GM12878 (cell line): ENCODE data around the gene ARID3A. TPM values are rescaled to one million over a fixed set of nuclear protein-coding genes. Genes with fewer than 3 reads are reported as not detected.
A peak's percentile ranks its signal among the peaks of the same experiment; 100 is the strongest.

Experiments used
- ASH2L ChIP-seq: fragments of 300-600, 200-600 bp; sonication (generic); IDR thresholded peaks from 2 replicates; pipeline ENCODE4 v1.6.1; 2017; ENCODE audit warnings: low read depth, mild to moderate bottlenecking, borderline replicate concordance
- BACH1 ChIP-seq: fragments of 450-650 bp; IDR thresholded peaks from 2 replicates; pipeline ENCODE4 v1.6.1; 2017; ENCODE audit warnings: mild to moderate bottlenecking, borderline replicate concordance
- CEBPB ChIP-seq, 2 experiments: fragments of 150-350 bp in 1 of 2; IDR thresholded peaks; 2 replicates each; pipeline ENCODE4 v1.6.1; 2012 to 2014; ENCODE audit warnings: low read depth in 2 of 2, low read length in 2 of 2, borderline replicate concordance in 1 of 2, inconsistent platforms in 1 of 2
- CHD2 ChIP-seq: IDR thresholded peaks from 2 replicates; pipeline ENCODE4 v1.6.1; 2011; ENCODE audit warnings: low read depth, low read length, improper control_type of control experiment, borderline replicate concordance
- CHD4 ChIP-seq: fragments of 200-600 bp; sonication (generic); IDR thresholded peaks from 2 replicates; pipeline ENCODE4 v1.6.1; 2016; ENCODE audit warnings: mild to moderate bottlenecking
- ELK1 ChIP-seq: IDR thresholded peaks from 2 replicates; pipeline ENCODE4 v1.6.1; 2012; ENCODE audit warnings: low read depth, low read length, improper control_type of control experiment
- ESRRA ChIP-seq: IDR thresholded peaks from 2 replicates; pipeline ENCODE4 v1.6.1; 2012; ENCODE audit warnings: mild to moderate bottlenecking, low read length, improper control_type of control experiment
- IRF3 ChIP-seq: fragments of 450-650 bp; IDR thresholded peaks from 2 replicates; pipeline ENCODE4 v1.6.1; 2014; ENCODE audit warnings: mild to moderate bottlenecking
- IRF4 ChIP-seq: IDR thresholded peaks from 2 replicates; pipeline ENCODE4 v1.6.1; 2011; ENCODE audit warnings: low read depth, low read length
- KLF5 ChIP-seq: fragments of 450-650 bp; IDR thresholded peaks from 2 replicates; pipeline ENCODE4 v1.6.1; 2014; ENCODE audit warnings: mild to moderate bottlenecking; ENCODE audit not compliant: partially characterized antibody
- MAX ChIP-seq: IDR thresholded peaks from 2 replicates; pipeline ENCODE4 v1.6.1; 2012; ENCODE audit warnings: low read depth, low read length, improper control_type of control experiment
- NFIC ChIP-seq: IDR thresholded peaks from 2 replicates; pipeline ENCODE4 v1.6.1; 2012; ENCODE audit warnings: low read depth, mild to moderate bottlenecking, inconsistent platforms, low read length, moderate library complexity
- NR2F1 ChIP-seq: fragments of 450-650 bp; conservative IDR thresholded peaks from 2 replicates; pipeline ENCODE4 v1.6.1; 2017; ENCODE audit warnings: mild to moderate bottlenecking
- PAX8 ChIP-seq: fragments of 450-650 bp; IDR thresholded peaks from 2 replicates; pipeline ENCODE4 v1.6.1; 2017; ENCODE audit warnings: mild to moderate bottlenecking, moderate library complexity
- RELB ChIP-seq: fragments of 450-650 bp; IDR thresholded peaks from 2 replicates; pipeline ENCODE4 v1.6.1; 2017; ENCODE audit warnings: low read depth, mild to moderate bottlenecking, moderate library complexity
- RUNX3 ChIP-seq: IDR thresholded peaks from 2 replicates; pipeline ENCODE4 v1.6.1; 2012; ENCODE audit warnings: low read length, inconsistent platforms
- TCF7 ChIP-seq: IDR thresholded peaks from 2 replicates; pipeline ENCODE4 v1.6.1; 2014; ENCODE audit warnings: antibody characterized with exemption, borderline replicate concordance
- USF2 ChIP-seq: IDR thresholded peaks from 2 replicates; pipeline ENCODE4 v1.6.1; 2011; ENCODE audit warnings: low read depth, low read length, improper control_type of control experiment, borderline replicate concordance
- ZBTB11 ChIP-seq: fragments of 450-650 bp; formaldehyde crosslinking; IDR thresholded peaks from 2 replicates; pipeline ENCODE4 v1.5.0; 2022; ENCODE audit warnings: mild to moderate bottlenecking, missing genetic modification characterization
- ZNF207 ChIP-seq: fragments of 450-650 bp; IDR thresholded peaks from 2 replicates; pipeline ENCODE4 v1.6.1; 2014; ENCODE audit warnings: antibody characterized with exemption, mild to moderate bottlenecking, borderline replicate concordance
- ZZZ3 ChIP-seq: IDR thresholded peaks from 2 replicates; pipeline ENCODE4 v1.6.1; 2011; ENCODE audit warnings: low read depth; ENCODE audit not compliant: control insufficient read depth, insufficient read length
- polyA plus RNA-seq, 11 experiments: library from polyadenylated mRNA; depleted of rRNA in 4 of 11; unstranded in 6 of 11; stranded (reverse) in 5 of 11; fragments of >200 nt; fragmentation: Nextera tagmentation in 4 of 11; fragmentation: Illumina TruSeq in 1 of 11; extraction: Ambion mirVana in 4 of 11; extraction: Trizol in 1 of 11; gene quantifications; 1 replicate in 1 of 11; 2 replicates in 10 of 11; pipeline versions ENCODE4 v1.2.1 to v1.2.3, GENCODE V29; 2011 to 2016; ENCODE audit warnings: inconsistent platforms in 2 of 11, missing spikeins in 2 of 11, low read depth in 1 of 11
- total RNA-seq, 4 experiments: library from RNA; depleted of rRNA in 3 of 4; stranded (reverse); fragments of >200 nt in 3 of 4; fragmentation: Illumina TruSeq in 1 of 4; extraction: Trizol in 1 of 4; gene quantifications; 2 replicates each; pipeline versions ENCODE4 v1.2.1 to v1.2.3, GENCODE V29; 2013 to 2021

Gene ARID3A
- total and polyA plus RNA-seq, 10 of the 15 experiments (the other 5 are each of a cell fraction or from before 2014, with no cell fraction given), result 0.76 to 70.0 (median 16.7) TPM

GRCh38 chr19:892894-893689, 32.7 kb upstream of the ARID3A start, which contains the start of the genes MED16 and RNU6-9 (continued):
- no peak for TF ChIP-seq ZZZ3
- peak; percentile 46 for TF ChIP-seq KLF5
- TF ChIP-seq CHD4, result no peak
- TF ChIP-seq CEBPB (IDR thresholded peaks at IDR 0.05; ENCODE audit: borderline replicate concordance in 1 of 2, low read depth in 2 of 2, low read length in 2 of 2), result no peak
- no peak for TF ChIP-seq USF2
- TF ChIP-seq RELB, result no peak; the same call in 1 of the 2 replicates
- TF ChIP-seq ZBTB11, result no peak
- no peak for TF ChIP-seq RUNX3
- 0 out of 2 replicates have a peak, but pooled peaks have one; percentile 57 for TF ChIP-seq MAX
- TF ChIP-seq ELK1, result no peak
- peak; percentile 44; the same call in 1 of the 2 replicates for TF ChIP-seq ESRRA
- peak; percentile 89 for TF ChIP-seq ZNF207
- TF ChIP-seq NR2F1, result 0 out of 2 replicates have a peak, but pooled peaks have one; percentile 37
- no peak for TF ChIP-seq CHD2
- no peak for TF ChIP-seq TCF7
- TF ChIP-seq ASH2L, result peak; percentile 70; the same call in 1 of the 2 replicates
- TF ChIP-seq IRF4, result no peak
- no peak for TF ChIP-seq PAX8
- TF ChIP-seq IRF3, result peak; percentile 39; the same call in 1 of the 2 replicates
- peak; percentile 76 for TF ChIP-seq BACH1
- no peak for TF ChIP-seq NFIC
